GM21528 (cell line): Measurements from ENCODE around the gene CRISP1.
"Not testable (repeated sequence)": the region's sequence is repeated elsewhere in the genome, so short reads cannot be mapped to it uniquely, and the experiment has no call there.

Source experiments
- ATAC-seq: cut with Tn5 transposase; IDR thresholded peaks from one replicate; pipeline ENCODE4 v1.9.1; 2021; ENCODE audit warnings: mild to moderate bottlenecking, moderate library complexity; ENCODE audit not compliant: unreplicated experiment, low FRiP score

Gene CRISP1

DNA sequence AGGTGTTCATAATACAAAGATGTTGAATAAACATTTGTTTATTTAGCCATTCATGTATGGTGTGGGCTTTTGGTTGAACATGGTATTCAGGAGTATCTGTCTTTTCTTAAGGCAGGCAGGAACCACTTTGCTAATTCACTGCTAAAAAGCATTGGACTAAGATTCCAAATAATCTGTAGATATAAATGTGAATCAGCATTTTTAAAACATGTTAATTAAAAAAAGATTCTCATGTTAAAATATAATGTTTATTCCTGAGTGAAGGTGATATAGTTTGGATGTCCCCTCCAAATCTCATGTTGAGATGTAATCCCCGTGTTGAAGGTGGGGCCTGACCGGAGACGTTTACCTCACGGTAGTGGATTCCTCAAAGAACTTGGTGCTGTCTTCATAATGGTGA is 19.3 kb downstream of the CRISP1 start:
- no peak for ATAC-seq

DNA sequence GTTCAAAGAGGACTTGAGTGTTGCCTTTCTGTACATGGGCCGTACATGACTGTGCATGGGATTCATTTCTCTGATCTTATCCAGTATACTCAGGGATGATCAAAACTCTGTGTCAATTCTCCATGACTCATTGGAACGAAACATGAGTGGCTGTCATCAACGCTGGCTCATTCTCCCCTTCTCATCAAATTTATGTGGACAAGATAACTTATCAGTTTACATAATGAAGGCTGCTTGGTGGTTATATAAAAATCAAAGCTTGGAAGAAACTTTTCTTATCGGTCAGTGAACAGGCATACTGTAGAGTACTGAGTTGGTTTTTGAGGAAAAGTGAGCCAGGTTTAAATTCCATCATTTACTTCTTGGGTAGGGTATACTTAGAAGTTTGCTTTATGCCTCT is 24.9 kb downstream of the CRISP1 start:
- ATAC-seq, result no peak

DNA sequence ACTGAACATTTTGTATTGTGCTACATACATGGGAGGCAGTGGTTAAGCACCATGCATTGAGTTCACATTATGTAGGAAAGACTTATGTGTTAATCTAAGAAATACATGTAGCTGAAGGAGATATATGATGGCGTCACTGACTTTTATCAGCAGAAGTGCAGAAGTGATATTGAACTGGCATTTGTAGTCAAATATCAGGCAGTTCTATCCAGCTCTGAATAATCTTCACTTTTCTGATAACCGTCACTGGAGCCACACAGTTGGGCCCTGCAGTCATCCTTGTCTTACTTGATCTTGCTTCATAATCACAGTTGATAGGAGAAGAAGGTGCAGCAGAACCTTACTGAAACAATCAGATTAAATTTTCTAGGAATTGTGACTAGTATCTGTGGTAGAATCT is 26.4 kb downstream of the CRISP1 start:
- no peak for ATAC-seq

DNA sequence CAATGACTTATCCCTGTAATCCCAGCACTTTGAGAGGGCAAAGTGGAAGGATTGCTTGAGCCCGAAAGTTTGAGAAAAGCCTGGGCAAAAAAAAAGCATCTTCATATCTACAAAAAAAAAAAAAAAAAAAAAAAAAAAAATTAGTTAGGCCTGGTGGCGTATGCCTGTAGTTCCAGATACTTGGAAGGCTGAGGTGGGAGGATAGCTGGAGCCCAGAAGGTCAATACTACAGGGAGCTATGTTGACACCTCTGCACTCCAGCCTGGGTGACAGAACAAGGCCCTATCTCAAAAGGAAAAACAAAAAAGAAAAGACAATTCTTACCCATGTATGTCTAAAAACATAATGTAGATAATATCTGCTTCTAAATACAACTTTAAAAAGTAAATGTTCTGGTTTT is 27.2 kb downstream of the CRISP1 start:
- no peak for ATAC-seq

DNA sequence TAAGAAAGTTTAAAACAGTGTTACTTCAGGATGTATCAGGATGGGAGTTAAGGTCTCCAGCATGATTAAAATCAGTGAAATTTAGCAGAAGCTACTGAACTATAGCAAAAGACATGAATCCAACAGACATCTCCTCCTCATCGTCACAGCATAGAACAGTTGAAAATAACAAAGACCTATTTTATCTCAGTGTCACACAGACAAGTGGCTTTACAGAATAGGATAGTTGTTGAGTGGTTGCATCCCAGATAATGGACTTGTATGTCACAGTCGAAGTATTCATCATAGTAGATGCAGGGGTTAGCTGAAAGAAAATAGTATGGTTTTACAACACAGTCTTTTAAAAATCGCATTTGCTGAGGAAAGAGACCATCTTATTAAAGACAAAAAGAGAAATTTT is 31.2 kb downstream of the CRISP1 start:
- ATAC-seq, result no peak

DNA sequence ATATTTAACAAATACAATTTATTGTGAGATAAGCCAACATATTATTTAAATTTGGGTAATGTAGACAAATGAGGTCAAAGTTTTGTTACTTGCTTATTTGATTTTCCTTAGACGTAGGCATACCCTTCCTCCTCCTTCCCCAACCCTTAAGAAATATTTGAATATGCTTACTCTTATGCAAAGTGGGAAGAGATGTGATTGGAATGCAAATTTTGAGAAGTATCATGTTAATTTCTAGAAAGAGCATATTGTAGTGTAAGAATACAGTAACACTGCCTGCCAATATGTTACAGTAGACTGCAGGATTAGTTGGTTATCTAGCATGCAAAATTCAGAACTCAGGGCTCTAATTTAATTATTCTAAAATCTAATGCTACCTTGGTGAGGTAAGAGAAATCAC is 32.9 kb downstream of the CRISP1 start:
- ATAC-seq, result no peak

DNA sequence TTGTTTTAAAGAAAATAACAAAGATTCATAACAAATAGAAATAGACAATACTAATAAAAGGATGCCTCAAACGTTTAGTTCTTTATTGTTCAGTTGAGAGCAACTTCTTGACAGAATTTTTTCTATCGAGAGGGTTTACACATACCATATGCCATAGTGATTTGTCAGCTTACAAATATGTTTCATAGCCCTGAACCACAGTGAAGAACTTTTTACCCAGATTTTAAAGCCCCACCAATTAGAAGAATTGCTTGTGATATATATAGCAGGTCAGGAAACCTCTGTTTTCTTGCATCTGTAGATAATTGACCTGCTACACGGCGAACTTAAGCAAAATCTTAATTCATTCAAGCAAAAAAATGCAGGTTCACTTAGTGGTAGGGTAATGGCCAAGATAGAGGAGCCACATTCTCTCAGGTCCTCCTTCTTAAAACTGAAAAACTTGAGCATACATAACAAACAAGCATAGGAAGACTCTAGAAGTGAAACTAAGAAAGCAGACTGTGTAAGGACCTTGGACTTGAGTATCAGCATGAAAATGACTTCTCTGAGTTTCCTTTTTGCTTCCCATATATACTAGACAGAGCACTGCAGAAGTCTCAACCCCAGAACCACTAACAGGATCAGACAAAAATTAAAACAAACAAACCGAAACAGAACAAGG is 39.5 kb downstream of the CRISP1 start:
- ATAC-seq, result peak; percentile 99

DNA sequence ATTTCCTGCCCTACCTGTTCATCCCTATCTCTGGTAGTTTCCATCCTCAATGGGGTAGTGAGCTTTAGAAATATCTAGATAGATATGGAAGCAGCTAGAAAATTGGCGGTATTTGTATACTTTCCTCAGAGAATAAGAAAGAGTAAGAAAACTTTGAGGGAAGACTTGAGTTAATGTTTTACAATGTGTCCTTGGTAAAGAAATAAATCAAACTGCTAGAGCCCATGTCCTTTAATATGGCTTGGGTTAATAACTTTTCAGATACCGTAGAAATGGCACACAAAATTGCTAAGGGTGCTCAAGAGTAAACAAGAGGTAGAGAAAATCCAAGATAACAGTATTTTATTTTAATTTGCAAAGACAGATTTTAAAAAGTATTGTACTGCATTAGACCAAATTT is 51.2 kb downstream of the CRISP1 start:
- ATAC-seq, result no peak

DNA sequence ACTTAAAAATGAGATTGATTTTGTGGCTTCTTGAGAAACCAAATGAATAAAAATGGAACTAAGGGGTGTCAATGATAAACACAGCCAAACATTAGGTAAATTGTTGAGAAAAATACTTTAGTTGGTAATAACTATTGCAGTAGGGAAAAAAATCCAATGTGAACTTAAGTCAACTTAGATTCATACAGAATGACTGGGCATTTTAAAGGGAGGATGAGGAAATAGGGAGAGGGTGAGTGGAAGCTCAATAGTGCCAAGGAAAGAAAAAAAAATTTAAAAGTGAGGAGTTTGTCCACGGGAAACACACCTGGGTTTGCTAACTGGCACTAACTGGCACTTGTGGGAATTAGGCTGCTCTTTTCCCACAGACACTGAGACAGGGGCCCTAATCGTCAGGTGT is 53.1 kb downstream of the CRISP1 start:
- no peak for ATAC-seq

DNA sequence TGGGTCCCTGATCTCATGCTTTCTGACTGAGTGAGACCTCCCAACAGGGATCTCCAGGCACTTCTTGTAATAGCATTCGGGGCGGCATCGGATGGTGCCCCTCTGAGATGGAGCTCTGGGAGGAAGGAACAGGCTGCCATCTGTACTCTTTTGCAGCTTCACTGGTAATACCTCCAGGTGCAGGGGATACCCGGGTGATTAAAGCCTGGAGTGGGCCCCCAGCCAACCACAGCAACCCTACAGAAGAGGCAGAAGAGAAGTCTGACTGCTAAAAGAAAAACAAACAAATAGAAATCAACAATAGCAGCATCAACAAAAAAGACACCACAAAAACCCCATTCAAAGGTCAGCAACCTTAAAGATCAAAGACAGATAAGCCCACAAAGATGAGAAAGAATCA is 60.2 kb downstream of the CRISP1 start:
- no peak for ATAC-seq

DNA sequence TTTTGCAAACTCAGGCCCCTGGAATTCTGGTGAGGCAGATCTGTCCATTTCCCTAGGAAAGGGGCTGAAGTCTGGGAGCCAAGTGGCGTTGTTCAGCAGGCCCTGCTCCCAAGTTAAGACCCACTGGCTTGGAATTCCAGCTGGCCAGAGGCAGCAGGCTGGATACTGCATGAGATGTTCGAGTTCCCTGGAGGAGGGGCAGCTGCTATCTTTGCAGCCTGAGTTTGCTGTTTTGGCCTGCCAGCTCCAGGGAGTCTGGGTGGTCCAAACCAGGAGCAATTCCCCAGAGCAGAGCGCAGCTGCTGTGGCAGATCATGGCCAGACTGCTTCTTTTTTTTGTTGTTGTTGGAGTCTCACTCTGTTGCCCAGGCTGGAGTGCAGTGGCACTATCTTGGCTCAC is 61.1 kb downstream of the CRISP1 start:
- no peak for ATAC-seq

DNA sequence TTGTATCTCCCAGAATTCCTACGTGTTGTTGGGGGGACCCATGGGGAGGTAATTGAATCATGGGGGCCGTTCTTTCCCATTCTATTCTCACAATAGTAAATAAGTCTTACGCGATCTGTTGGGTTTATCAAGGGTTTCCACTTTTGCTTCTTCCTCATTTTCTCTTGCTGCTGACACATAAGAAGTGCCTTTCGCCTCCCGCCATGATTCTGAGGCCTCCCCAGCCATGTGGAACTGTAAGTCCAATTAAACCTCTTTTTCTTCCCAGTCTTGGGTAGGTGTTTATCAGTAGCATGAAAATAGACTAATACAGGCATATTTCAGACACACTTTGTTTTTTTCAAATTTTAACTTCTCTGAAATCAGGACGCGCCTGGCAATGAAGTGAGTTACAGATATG is 64.8 kb downstream of the CRISP1 start:
- no peak for ATAC-seq

DNA sequence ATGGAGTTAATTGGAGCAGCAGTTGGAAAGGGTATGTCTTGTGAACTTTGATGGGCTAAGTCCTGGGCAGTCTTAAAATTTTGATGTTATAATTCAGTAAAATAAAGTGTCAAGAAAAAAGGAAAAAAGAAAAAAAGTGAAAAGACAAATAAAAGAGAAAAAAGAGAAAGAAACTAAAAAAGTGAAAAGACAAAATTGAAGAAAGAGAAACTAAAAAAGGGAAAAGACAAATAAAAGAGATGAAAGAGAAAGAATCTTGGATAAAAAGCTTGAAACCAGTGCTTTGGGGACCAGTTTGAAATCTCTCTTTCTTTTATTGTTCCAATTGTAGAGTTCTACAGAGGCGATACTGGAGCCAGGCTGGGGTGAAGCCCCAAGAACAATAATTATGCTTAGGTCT is 67.2 kb downstream of the CRISP1 start:
- no peak for ATAC-seq

DNA sequence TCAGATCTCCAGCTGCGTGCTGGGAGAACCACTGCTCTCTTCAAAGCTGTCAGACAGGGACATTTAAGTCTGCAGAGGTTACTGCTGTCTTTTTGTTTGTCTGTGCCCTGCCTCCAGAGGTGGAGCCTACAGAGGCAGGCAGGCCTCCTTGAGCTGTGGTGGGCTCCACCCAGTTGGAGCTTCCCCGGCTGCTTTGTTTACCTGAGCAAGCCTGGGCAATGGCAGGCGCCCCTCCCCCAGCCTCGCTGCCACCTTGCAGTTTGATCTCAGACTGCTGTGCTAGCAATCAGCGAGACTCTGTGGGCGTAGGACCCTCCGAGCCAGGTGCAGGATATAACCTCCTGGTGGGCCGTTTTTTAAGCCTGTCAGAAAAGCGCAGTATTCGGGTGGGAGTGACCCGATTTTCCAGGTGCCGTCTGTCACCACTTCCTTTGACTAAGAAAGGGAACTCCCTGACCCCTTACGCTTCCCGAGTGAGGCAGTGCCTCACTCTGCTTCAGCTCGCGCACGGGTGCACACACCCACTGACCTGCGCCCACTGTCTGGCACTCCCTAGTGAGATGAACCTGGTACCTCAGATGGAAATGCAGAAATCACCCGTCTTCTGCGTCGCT is 69.4 kb downstream of the CRISP1 start:
- ATAC-seq, result not testable (repeated sequence)

DNA sequence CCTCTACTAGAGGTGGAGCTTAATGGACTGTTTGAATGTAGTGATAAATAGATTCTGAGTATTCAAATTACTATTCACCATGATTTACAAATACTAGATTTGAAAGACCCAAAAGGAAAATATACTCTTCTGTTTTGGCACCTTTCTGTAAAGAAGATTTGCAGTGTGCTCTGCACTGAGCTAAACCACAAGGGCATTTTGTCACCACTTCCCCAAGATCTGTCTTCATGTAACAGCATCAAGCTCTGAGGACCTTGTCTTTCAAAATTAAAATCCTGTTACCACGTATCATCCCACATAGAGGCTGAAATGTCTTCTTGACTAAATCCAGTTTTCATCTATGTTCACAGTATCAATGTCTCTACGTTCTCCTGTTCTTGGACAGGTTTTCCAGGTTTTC is 76.0 kb downstream of the CRISP1 start:
- ATAC-seq, result no peak

DNA sequence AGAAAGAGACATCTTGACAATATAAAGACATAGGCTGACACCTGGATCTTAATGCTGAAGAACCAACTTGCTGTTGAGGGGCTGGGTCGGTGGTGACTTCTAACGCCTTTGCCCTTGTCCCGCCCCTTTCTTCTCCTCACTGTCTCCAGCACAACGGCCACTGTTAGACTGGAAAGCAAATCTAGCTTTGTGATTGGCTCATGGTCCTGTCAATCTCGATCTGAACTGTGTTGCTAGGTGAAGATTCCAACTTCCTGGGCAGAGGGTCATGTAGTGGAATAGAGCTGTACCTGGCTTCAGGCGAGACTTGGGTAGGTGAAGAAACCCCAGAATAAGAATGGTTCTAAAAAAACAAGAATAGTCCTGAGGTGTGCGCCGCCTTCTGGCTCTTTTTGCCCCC is 79.2 kb downstream of the CRISP1 start, which contains the start of gene PGK2:
PGK2 (minus strand) TSS at position 110 of the 400 bp plus-strand sequence; CDS start at position 12, 98 bp downstream.
- ATAC-seq, result no peak

DNA sequence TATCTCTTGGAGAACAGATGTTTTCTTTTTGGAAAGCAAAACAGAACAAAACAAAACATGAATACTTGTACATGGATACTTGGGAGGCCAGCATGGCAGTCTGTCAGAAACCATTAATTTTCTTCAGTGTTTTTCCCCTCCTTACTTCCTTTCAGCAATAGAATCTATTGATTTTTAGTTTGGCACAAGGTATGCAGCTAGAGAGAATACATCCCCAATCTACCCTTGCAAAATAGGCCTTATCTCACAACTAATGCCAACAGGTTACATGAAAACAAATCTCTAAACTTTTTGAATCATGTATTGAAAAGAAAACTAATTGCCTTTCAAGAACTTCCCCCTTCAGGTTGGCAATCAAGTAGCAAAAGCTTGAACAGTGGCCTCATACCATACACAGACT is 82.1 kb downstream of the CRISP1 start:
- ATAC-seq, result no peak
